Skin epidermis (tissue), 12 donors: Measurements from ENCODE around the gene GUK1.
"Not testable (repeated sequence)": the region's sequence is repeated elsewhere in the genome, so short reads cannot be mapped to it uniquely, and the experiment has no call there.

Experiments
- H3K27ac ChIP-seq, 21 experiments: fragments of 200-600 bp; sonication (generic) in 11 of 21; one replicate each; pipeline ENCODE4 v1.5.0; 2020; ENCODE audit warnings: mild to moderate bottlenecking in 3 of 21, inconsistent platforms in 2 of 21, moderate library complexity in 2 of 21
- H3K4me3 ChIP-seq, 7 experiments: fragments of 200-600 bp; sonication (generic) in 2 of 7; one replicate each; pipeline ENCODE4 v1.5.0; 2020; ENCODE audit warnings: inconsistent platforms in 2 of 7, mild to moderate bottlenecking in 2 of 7, moderate library complexity in 1 of 7

The GUK1 gene

GRCh38 chr1:228182296-228183030 is 42.4 kb downstream of the GUK1 start:
- H3K4me3 ChIP-seq: no peak overlapping the region
- no peak overlapping the region for H3K27ac ChIP-seq

DNA sequence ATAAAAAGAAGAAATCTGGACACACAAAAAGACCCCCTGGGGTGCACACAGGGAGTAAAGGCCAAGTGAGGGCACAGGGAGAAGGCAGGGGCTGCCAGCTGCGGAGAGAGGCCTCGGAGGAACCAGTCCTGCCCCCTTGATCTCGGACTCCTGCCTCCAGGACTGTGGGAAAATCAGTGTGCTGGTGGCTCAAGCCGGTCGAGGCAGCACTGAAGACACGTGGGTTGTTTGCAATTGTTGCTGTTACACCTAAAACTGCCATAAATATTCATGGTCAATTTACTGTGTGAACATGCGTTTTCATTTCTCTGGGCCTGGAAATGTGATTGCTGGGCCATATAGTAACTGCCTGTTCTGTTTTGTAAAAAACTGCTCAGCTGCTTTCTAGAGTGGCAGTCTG is 44.1 kb downstream of the GUK1 start:
- no peak overlapping the region for H3K27ac ChIP-seq
- H3K4me3 ChIP-seq: no peak overlapping the region

GRCh38 chr1:228185641-228185965 is 45.5 kb downstream of the GUK1 start:
- Histone ChIP-seq H3K4me3 (no peak overlapping the region), H3K27ac (peak overlapping the region in 1 of 21 experiments; percentile 29)

DNA sequence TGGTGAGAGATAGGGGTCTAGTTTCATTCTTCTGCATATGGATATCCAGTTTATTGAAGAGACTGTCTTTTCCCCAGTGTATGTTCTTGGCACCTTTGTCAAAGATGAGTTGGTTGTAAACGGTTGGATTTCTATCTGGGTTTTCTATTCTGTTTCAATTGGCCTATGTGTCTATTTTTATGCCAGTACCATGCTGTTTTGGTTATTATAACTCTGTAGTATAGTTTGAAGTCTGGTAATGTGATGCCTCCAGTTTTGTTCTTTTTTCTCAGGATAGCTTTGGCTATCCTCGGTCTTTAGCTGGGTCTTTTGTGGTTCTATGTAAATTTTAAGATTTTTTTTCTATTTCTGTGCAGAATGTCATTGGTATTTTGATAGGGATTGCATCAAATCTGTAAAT is 48.2 kb downstream of the GUK1 start:
- H3K27ac ChIP-seq, H3K4me3 ChIP-seq: not testable (repeated sequence)

- H3K4me3 ChIP-seq: no peak overlapping the region
Measured at GRCh38 chr1:228190182-228190581, 50.1 kb downstream of the GUK1 start.

GRCh38 chr1:228190778-228191177 is 50.7 kb downstream of the GUK1 start:
- H3K27ac ChIP-seq: no peak overlapping the region
- no peak overlapping the region for H3K4me3 ChIP-seq

More at GRCh38 chr1:228190182-228190581, 50.1 kb downstream of the GUK1 start:
- no peak overlapping the region for H3K27ac ChIP-seq

- Histone ChIP-seq H3K27ac (no peak overlapping the region), H3K4me3 (no peak overlapping the region)
Measured at GRCh38 chr1:228194436-228194835, 54.4 kb downstream of the GUK1 start.

- Histone ChIP-seq H3K4me3 (no peak overlapping the region), H3K27ac (no peak overlapping the region)
Measured at GRCh38 chr1:228194921-228195812, 55.1 kb downstream of the GUK1 start.

GRCh38 chr1:228197555-228198147 is 57.6 kb downstream of the GUK1 start:
- Histone ChIP-seq H3K27ac (no peak overlapping the region), H3K4me3 (no peak overlapping the region)
